NB4 (cell line): ENCODE measurements around the gene HLF.

ENCODE experiments used
- CTCF ChIP-seq: IDR thresholded peaks from one replicate; pipeline ENCODE4 v1.5.1; 2012; ENCODE audit warnings: low read depth, low read length
- POLR2A ChIP-seq: IDR thresholded peaks from 2 replicates; pipeline ENCODE4 v1.6.1; 2011; ENCODE audit warnings: mild to moderate bottlenecking; ENCODE audit not compliant: insufficient read length; ENCODE audit errors: extremely low read depth
- TF ChIP-seq, protein P1 (sequence below): IDR thresholded peaks from 2 replicates; pipeline ENCODE4 v1.6.1; 2011; ENCODE audit warnings: low read depth, low read length

DNA sequence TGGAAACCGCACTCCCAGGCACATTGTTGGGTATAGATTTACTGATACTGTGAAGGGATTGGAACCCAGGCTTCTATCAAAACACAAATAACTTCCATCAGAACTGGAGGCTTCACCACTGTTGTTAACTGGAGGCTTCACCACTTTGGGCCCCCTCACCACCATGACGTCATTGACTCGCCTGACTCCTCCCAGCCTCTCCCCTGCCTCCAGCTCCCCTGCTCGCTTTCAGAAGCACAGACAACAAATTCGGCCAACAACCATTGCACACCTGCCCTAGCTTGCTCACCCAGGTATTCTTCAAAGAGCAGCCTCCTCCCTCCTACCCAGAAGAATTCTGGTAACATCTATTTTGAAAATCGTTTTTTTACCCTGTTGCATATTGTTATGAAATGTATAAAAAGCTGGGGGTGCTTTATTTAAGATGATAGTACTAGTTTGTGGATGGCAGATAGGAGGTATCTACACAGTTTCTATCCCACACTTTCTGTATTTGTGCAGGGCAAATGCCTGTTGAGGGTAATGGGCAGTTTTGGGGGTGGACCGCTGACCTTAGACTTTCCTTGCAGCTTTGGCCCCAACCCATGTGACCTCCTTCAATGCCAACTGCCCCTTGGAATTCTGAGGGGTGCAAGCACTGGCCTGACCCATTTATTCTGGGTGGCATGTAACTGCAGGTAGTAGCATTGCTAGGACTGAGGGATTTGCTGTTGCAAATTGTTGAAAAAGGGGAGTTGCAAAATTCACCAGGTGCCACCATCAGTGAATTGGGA lies 54.1 kb downstream of the HLF start:
- TF ChIP-seq CTCF = no peak
- no peak for TF ChIP-seq POLR2A
- TF ChIP-seq, protein P1, sequence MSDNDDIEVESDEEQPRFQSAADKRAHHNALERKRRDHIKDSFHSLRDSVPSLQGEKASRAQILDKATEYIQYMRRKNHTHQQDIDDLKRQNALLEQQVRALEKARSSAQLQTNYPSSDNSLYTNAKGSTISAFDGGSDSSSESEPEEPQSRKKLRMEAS = no peak
